D721Med (cell line): ENCODE measurements around the gene TACR2.

Source experiments
- DNase-seq: peaks from one replicate; pipeline ENCODE4 v3.0.0; 2011; ENCODE audit warnings: low spot score; ENCODE audit not compliant: insufficient read length
- FAIRE-seq: peaks from 2 replicates; lab custom pipeline; 2011; peaks lifted over from hg19 to GRCh38; lab: Jason Lieb, UNC
- CTCF ChIP-seq: IDR thresholded peaks from 2 replicates; pipeline ENCODE4 v1.5.1; 2012; ENCODE audit warnings: mild to moderate bottlenecking, control low read depth; ENCODE audit not compliant: insufficient read depth; ENCODE audit errors: missing control alignments

TACR2 gene

GRCh38 chr10:69438536-69439349 is 22.0 kb upstream of the TACR2 start:
- no peak for DNase-seq
- FAIRE-seq, result peak; percentile 79
- TF ChIP-seq CTCF, result no peak

- no peak for FAIRE-seq
Measured at GRCh38 chr10:69437321-69438259, 20.9 kb upstream of the TACR2 start.

GRCh38 chr10:69435966-69436520 is 19.3 kb upstream of the TACR2 start:
- DNase-seq, result no peak
- TF ChIP-seq CTCF, result no peak
- FAIRE-seq, result no peak

More at GRCh38 chr10:69437321-69438259, 20.9 kb upstream of the TACR2 start:
- DNase-seq, result no peak
- no peak for TF ChIP-seq CTCF

GRCh38 chr10:69434926-69435325 is 18.2 kb upstream of the TACR2 start:
- DNase-seq (no peak), FAIRE-seq (no peak)
- no peak for TF ChIP-seq CTCF

GRCh38 chr10:69434169-69434568 is 17.5 kb upstream of the TACR2 start:
- no peak for DNase-seq
- FAIRE-seq, result no peak

GRCh38 chr10:69428165-69428564 is 11.4 kb upstream of the TACR2 start:
- FAIRE-seq (no peak), DNase-seq (no peak)
- TF ChIP-seq CTCF, result no peak

More at GRCh38 chr10:69434169-69434568, 17.5 kb upstream of the TACR2 start:
- TF ChIP-seq CTCF, result no peak
